Body of pancreas (tissue), 4 donors: Measurements from ENCODE around the gene BPHL.

ENCODE experiments used
- CTCF ChIP-seq, 7 experiments: fragments of 450-650 bp in 4 of 7; fragments of 200-600 bp in 3 of 7; sonication (generic) in 3 of 7; IDR thresholded peaks; one replicate each; pipeline ENCODE4 v1.5.1; 2016 to 2019; ENCODE audit warnings: antibody characterized with exemption in 7 of 7
- POLR2A ChIP-seq, 3 donors: fragments of 450-650 bp; IDR thresholded peaks; one replicate each; pipeline ENCODE4 v1.6.1; 2016; ENCODE audit warnings: antibody characterized with exemption in 3 of 3, mild to moderate bottlenecking in 2 of 3

DNA sequence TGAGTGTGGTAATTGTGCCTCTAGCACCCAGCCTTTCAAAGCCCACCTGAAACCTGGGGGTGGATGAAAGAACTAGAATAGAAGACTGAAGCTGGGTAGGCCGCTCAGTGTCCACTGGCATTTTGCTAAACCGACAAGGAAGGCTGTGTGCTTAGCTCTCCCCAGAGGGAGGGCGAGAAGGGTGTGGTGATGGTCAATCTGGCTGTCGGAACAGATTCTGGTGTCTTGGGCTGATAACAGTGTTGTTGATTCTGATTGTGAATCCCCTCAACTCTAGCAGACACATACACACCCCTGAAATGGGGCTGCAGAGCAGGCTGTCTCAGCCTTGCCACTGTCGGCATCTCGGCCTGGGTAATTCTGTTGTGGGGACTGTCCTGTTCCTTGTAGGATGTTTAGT, 4.1 kb upstream of the BPHL start:
- no peak for TF ChIP-seq POLR2A (IDR thresholded peaks at IDR 0.05)
- no peak for TF ChIP-seq CTCF (IDR thresholded peaks at IDR 0.05)
